ENCODE measurements around the gene AKAP8.
"Not testable (repeated sequence)": the region's sequence is repeated elsewhere in the genome, so short reads cannot be mapped to it uniquely, and the experiment has no call there.

DNA sequence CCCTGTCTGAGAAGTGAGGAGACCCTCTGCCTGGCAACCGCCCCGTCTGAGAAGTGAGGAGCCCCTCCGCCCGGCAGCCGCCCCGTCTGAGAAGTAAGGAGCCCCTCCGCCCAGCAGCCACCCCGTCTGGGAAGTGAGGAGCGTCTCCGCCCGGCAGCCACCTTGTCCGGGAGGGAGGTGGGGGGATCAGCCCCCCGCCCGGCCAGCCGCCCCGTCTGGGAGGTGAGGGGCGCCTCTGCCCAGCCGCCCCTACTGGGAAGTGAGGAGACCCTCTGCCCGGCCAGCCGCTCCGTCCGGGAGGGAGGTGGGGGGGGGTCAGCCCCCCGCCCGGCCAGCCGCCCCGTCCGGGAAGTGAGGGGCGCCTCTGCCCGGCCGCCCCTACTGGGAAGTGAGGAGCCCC, 16.5 kb downstream of the AKAP8 start:
- TF ChIP-seq EZH2phosphoT487 (IDR thresholded peaks at IDR 0.05; ENCODE audit: low read depth, severe bottlenecking, unreplicated experiment); EZH2 (IDR thresholded peaks at IDR 0.05; ENCODE audit: borderline replicate concordance): not testable (repeated sequence)
- TF ChIP-seq, protein P1, sequence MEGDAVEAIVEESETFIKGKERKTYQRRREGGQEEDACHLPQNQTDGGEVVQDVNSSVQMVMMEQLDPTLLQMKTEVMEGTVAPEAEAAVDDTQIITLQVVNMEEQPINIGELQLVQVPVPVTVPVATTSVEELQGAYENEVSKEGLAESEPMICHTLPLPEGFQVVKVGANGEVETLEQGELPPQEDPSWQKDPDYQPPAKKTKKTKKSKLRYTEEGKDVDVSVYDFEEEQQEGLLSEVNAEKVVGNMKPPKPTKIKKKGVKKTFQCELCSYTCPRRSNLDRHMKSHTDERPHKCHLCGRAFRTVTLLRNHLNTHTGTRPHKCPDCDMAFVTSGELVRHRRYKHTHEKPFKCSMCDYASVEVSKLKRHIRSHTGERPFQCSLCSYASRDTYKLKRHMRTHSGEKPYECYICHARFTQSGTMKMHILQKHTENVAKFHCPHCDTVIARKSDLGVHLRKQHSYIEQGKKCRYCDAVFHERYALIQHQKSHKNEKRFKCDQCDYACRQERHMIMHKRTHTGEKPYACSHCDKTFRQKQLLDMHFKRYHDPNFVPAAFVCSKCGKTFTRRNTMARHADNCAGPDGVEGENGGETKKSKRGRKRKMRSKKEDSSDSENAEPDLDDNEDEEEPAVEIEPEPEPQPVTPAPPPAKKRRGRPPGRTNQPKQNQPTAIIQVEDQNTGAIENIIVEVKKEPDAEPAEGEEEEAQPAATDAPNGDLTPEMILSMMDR (IDR thresholded peaks at IDR 0.05; ENCODE audit: poor library complexity), result not testable (repeated sequence)
